HUDEP-2 (cell line): ENCODE data around the gene PLXNA2.
A peak's percentile ranks its signal among the peaks of the same experiment; 100 is the strongest.

Experiments used
- DNase-seq, 76 experiments: peaks; one replicate each; lab custom pipeline; 2025; ENCODE audit not compliant: unreplicated experiment in 76 of 76; lab: John Stamatoyannopoulos, UW

PLXNA2 gene

DNA sequence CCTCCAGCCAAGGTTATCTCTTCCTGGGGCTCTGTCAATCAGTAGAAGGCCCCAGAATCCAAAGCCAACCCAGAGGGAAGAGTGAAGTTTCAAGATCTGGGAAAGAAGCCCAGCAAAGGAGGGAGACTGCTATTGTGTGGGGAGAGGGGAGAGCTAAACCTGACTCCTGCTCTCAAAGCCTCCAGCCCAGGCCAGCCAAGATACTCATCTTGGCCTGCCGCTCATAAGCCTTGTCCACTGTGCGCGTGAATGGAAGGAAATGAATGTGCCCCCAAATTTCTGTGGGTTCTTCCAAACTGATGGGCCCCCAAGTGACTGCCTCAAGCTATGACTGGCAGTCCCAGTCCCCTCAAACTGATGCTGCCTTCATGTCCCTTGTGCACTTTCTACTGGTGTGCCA lies 2.0 kb downstream of the PLXNA2 start:
- no peak for DNase-seq

DNA sequence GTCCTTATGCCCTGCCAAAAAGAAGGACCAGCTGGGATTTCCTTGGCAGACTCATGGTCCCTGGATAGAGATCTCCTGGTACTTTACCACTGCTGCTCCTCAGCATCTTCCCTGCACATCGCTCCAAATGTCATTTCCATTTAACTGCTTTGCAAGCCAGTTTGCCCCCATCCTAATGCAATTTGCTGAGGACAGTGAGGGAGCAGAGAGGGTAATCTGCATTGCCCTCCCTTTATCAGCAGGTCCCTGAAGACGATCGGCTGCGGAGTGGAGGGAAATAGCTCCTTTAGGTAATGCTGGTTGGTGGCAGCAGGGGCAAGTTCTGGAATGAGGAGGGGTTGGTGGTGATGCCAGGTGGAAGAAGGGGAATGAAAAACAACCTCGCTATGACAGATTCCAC lies 2.7 kb downstream of the PLXNA2 start:
- DNase-seq, result no peak

DNA sequence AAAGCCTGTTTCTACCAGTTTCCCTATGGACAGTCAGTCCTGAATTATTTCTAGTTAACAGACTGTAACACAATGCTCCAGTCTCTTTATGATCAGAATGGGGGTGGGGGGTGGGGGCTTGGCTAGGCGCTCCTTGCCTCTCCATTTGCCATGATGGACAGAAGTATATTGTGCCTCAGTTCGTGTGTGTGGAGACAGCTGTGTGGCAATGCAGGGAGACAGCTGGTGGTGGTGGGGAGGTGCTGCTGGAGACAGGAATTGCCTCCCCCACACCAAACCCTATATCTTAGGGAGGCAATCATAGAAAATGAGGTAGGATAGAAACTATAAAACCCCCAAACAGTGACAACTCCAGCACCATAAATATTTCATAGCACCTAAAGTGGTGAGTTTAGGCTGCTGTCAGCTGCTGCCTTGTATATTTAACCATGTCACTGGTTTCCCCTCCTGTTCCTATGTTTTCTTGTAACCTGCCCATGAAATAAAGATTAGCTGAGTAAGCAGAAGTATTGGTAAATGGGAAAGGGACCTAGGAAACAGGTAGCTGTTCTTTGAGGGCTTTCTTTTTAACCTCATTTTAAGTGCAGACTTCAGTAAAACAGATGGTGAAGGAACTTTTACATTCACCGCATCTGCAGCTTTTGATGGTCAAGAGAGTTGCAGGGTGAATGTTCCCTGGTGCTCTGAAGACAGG lies 3.4 kb downstream of the PLXNA2 start:
- DNase-seq, result no peak

DNA sequence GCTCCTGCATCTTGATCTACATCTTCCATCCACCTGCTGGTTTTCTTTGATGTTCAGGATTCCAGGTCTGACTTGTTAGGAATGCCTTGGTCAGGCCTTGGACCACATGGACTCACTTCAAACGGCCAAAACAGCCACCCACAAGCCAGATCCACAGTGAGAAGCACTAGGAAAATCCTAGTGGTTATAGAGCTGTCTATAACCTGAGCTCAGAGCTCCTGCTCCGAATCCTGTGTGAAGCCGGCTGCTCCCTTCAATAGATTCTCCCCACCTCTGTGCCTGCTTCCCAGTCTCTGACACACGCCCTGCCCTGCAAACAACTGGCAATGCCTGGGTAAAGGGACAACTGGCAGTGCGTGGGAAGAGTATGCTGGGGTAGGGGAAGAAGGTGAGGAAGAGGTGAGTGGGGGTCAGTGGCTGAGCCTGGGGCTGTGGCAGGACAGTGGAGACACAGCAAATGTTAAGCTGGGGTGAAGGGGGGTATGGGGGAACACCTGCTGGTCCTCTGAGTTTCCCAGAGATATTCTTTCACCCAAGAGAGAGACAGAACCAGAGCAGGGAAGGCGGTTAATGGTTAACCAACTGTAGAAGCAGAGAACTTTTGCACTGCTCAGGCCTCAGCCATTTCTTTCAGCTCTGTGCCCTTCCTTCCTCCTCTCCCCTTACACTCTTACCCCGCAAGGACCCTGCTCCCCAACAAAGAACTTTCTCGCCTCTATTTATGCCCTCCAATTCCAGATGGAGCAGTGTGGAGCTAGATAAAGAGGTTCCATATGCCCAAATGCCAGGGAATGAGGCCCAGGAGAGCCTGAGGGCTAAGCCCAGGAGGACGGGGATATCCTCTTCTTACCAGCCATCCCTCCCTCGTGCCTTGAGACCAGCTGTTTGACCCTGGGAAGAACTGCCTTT lies 4.5 kb downstream of the PLXNA2 start:
- DNase-seq, result no peak

DNA sequence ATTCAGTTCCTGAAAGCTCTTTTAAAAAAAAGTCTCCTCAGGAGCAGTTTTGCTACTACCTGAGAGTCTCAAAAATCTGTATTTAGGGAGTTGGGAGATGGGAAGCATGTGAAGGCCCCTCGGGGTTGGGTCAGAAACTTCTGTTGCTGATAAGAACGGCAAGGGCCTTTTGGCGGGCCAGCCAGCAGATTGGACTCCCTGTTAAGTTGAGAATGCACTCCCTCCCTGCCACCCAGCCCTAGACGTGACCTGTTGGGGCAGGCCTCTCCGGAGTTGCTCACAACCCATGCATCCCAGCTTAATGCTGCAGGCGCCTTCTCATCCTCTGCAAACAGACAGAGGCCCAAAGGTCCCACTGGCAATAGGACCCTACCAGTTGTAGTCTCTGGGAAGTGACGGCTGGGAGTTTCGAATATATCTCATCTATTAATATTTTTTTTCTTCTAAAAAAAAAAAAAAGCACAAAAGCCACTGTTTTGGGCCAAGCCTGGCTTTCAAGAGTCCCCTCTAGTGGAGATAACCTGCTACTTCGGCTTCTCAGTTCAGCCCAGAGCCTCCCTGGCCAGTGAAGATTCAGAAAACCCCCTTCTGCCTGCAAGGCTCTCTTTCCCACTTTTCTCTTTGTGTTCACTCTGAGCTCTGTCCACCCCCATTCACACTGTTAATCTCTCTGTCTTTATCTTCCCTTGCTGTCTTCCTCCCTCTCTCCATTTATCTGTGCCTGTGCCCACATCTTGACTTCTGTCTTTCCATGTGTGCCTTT lies 5.3 kb downstream of the PLXNA2 start:
- peak in 34 of 76 experiments; percentile 2 to 56 (median 25) for DNase-seq

DNA sequence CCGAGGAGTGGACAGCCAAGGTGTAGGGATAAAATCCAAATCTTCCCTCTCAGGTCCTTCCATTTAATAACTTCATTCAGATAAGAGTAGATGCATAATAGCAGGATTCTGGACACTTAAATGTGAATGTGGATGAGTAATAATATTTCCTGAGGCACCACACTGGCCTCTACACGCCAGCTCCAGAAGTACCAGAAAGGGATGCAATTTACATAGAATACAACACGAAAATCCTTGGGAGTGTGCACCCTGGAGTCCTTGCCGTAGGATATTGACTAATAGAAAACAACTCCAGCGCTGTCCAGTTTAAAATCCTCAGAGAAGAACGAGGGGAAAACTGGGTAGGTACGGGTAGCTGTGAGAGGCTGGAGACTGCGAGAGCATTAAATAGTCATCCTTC lies 6.9 kb downstream of the PLXNA2 start:
- DNase-seq, result no peak

DNA sequence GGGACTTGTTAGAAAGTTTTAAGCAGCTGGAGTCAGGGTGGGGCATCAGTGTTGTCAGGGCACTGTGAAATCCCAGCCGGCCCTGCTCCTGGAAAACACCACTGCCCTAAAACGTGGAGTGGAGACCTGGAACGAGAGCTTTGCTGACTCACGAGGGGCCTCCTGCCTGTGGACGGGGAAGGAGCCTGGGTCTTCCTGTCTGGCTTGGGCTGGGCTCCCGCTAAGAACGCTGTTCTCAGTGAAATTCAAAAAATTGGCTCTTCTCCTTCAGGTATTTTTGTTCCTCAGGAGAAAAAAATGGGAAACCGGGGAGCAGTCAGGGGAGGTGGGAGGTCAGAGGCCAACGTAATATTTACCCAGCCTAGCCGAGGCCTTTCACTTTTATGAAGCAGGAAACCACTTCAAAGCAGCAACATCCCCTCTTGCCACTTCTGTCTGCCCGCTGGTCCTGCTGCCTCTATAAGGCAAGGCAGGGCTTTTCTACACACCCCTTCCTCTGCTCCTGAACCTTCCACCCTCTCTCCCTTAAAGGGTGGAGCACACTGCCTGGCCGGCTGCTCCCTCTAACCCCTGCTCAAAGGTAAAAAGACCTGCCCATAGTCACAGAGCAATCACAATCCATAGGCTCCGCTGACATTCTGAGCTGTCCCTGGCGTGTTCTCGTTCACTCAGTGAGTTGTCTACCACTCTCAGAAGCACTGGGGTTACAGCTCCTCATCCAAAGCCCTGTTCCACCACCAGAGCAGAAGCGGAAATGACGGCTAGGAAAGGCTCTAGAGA lies 8.0 kb downstream of the PLXNA2 start:
- DNase-seq, result no peak

DNA sequence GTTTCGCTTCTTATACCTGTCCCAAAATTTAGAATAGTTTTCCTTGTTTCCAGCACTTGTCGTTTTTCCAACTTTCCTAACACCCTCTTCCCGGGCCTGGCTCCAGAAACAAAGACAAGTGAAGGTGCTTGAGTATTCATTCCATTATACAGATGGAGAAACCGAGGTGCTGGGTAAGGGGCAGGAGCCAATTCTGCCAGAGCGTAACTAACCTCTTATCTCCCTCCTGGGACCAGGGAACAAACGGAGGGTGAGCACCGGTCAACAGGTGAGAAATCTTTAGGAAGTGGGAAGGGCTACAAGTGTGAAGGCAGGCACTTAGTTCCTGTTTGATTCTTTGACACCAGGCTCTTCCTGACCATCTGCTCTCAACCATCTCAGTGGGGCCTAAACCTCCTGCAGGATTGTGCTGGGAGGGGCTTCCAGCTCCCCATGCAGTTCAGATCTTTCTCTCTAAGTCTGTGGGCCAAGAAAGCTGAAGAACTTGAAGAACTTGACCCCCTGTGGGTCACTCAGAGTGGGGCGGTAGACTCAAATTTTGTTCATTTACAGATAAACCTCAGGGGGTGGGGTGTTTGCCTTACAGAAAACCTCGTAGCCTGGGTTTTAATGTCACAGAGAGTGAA lies 8.7 kb downstream of the PLXNA2 start:
- DNase-seq, result no peak

DNA sequence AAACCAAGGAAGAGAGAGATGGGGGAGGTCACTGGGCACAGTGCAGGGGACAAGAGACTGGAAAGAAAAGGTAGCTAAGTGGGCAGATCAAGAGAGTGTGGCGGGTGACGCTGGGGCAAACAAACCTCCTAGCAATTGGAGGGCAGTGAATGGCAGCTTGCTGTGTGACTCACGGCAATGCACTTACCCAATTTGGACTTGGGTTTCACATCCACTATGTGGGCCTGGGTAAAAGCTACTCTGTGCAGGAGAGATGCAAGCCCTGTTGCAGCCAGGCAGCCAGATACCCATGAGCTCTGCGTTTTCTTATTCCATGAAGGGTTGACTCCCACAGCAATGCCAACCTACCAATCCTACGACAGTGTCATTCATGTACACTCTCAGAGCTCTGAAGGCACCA lies 9.5 kb downstream of the PLXNA2 start:
- DNase-seq, result no peak

DNA sequence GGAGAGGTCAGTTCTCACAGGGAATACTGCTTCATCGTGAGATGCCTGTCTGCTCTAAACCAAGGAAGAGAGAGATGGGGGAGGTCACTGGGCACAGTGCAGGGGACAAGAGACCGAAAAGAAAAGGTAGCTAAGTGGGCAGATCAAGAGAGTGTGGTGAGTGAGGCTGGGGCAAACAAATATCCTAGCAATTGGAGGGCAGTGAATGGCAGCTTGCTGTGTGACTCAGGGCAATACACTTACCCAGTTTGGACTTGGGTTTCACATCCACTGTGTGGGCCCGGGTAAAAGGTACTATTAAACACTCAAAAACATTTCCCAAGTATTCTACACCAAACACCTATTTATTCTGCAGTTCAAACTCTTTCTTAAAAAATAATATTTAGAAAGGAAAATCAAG lies 10.2 kb downstream of the PLXNA2 start:
- no peak for DNase-seq

DNA sequence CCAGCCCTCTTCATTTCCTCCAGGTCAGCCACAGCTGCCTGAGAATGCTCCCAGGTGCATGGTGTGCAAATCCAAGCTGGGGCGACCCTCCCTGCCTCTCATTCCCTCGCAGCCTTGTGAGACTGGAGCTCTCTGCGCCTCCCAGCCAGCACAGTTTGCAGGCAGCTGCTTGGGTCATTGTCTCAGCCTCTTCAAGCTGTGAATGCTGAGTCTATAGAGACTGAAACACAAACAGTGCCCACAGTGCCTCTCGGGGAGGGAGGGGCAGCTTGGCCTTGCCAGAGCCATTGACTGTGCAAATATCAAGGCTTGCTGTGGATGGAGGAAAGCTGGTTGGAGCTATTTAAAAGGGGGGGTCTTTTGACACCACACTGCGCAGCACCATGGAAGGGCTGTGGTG lies 10.6 kb downstream of the PLXNA2 start:
- DNase-seq, result no peak

DNA sequence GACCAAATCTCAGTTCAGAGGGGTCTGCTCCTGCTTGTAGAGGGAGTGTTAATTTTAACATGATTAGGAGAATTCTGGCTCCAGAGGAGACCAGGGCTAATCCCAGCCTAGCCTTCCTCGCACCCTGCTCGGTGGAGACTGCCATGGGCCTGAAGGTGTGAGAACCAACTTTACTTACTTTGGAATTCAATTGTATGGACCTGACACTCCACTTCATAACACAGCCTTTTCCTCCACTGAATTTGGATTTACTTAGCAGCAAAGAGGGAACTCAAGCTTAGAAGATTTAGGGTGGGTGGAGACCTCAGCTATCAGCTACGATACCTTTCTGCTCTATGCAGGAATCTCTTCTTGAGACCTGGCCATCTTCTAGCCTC lies 11.5 kb downstream of the PLXNA2 start:
- no peak for DNase-seq

DNA sequence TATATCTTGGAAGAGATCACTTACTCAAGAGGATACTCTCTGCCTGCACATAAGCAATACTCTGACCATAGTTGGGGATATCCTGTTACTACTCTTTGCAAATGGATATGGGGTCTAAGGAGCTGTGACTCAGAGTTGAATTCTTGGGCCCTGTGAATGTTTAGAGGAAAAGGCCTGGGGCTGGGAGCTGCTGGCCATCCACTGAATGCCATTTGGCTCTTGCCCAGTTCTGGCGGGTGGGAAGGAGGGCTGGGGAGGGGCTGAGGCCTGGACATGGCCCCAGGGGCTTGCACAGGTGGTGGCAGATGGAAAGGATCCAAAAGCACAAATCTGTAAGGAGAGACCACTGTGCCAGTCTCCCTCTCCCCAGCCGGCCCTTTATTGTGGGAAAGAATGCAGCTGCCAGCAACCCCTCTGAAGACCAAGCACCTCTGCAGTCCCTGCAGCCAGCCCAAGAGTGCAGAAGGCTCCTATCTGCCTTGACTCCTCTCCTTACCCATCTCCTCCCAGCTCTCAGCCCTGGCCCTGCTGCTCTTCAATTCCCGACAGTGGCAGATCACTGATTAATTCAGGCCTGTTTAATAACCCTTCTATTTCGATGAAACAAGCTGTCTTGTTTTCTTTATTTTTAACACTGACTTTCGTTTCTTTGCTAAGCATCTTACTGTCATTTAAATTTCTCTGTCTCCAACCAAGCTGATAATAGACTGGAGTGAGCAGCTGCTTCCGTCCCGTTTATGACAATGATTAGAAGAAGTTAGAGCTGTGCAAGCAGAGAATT lies 12.1 kb downstream of the PLXNA2 start:
- no peak for DNase-seq

DNA sequence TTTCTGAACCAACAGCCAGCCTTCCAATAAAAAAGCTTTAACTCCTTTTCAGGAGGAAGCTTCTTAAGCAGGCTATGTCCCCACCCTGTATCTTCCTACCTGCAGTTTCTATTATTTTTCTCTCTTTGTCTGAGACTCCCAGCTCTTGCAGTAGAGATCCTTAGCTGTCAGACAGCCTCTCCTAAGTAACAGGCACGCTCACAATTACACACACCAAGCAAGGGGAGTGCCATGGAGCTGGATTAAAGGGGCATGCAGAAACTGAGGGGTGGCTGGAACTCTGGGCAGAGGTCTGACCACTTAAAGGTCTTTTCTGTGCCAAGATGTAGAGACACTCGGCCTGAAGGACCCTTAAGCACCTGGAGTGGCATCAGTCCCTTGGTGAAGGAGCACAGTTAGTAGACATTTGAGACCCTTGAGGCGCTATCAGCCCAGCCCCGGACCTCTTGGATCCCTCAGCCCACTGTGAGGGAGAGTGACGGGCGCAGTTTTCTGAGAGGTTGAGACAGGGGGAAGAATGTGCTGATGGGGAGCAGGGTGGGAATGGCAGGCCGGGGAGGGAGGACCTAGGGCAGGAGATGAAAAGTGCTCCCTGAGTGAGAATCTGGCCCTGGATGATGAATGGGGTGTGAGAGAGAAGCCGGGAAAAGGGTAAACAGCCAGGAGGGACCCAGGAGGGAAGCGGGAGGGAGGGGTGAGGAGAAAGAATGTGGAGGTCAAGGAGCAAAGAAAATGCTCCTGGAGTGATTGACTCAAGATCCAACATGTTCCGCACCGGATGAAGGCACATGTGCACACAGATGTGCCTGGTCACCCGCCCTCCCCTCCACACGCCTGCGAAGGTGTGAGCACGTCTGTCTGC lies 13.3 kb downstream of the PLXNA2 start:
- no peak for DNase-seq

DNA sequence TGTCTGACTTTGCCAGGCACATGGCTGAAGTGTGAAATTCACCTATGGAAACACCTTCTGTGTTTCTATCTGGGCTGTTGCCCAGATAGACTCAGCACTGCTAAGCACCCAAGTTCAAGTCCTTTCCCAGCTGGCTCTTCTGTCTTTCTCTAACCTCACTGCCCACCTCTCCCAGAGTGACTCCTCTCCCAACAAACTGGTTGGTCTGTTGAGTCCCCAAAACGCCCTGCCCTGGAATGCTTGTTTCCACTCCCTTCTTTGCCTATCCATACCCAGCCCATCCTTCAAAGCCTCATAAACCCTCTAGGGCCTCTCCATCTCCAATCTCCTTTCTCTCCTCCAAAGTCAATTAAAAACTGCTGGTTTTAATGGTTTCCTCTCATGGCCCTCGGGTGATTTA lies 15.6 kb downstream of the PLXNA2 start:
- no peak for DNase-seq

DNA sequence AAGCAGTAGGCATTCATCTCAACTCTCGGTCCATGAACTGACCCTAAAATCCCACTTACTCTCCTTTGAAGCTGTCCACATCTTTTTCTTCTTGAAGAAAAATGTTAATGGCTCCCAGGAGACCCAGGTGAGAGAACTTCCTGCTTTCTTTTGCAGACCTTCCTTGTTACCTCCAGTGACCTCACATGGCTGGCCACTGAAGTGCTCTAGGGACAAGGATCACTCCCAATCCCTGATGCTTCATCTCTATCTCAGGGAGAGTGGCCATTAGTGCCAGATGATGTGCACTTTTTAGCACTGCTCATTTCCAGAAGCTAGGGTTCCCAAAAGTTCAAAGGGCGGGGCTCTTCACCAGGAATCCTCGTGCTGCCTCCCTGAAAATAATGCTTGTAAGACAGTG lies 16.2 kb downstream of the PLXNA2 start:
- no peak for DNase-seq

DNA sequence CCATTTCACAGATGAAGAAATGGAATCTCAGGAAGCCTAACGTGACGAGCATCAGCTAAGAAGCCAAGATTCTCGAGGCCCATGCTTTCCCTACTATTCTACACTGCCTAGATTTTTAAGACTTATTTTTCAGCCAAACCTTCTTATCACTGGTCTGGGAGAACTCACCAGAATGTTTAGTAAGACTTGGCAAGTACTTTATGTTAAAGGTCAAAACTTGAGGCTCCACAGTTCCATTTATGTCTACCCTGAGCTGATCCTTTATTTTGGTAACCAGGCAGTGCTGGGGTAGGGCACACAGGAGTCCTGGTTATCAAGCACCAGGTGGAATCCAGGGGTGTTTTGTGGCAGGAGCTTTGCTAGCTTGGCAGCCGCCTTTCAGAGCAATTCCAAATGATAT lies 16.8 kb downstream of the PLXNA2 start:
- no peak for DNase-seq
